ENCODE measurements around the gene HAUS2. TPM values are rescaled to one million over a fixed set of nuclear protein-coding genes. Genes with fewer than 3 reads are reported as not detected.

HAUS2 gene
- total RNA-seq, 1 donor from 2014 or later = 48.0 TPM

DNA sequence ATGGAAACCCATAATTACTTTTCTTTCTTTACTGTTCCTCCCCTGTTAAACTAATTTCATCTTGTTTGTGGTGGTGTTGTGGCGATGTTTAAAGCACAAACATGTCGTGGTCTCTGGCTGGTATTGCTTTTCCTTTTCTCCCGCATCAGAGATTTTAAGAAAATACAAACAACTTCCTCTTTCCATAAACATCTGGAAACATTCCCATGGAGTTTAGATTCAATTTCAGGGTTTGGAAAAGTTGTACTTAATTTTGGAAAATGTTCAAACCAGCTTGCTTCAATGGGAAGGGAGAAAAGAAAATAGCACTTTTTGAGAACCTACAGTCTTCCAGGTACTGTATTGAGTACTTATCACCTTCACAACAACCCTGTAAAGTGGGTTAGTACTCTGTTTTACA lies 57.2 kb downstream of the HAUS2 start:
- DNase-seq = no peak
- Mint-ChIP-seq H3K4me1 (peaks cover 47% of the 10 kb centered on the region), H3K4me3 (peak overlapping the region; percentile 55), H3K27ac (peak overlapping the region; percentile 90), H3K9me3 (no peaks in the 10 kb centered on the region), H3K27me3 (no peaks in the 10 kb centered on the region), H3K36me3 (ENCODE audit: low read depth) (peaks cover 13% of the 10 kb centered on the region)
- intact Hi-C loops (cut with micrococcal nuclease) = loop anchor here (1.0 kb wide), 1 partner anchor 30 kb away; the partner anchor contains the start of gene STARD9

DNA sequence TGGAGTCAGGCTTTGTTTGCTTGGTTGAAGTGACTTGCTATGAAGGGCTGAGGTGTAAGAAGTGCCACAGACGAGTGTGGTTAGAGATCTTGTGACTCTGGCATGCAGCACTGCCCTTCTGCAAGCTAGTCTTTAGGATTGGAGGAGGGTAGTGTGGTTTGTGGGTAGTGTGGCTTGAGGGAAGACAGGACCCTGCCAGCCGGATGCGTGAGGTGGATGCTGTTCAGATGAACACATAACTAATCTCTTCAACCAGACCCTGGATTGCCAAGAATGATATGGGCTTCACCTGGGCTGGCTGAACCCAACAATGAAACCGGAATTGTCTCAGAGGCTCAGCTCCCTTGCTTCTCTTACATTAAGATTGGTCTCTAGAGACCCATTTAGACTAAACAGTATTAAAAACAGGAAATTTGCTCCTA lies 59.5 kb downstream of the HAUS2 start:
- Mint-ChIP-seq H3K27ac (peak overlapping the region; percentile 82), H3K27me3 (no peaks in the 10 kb centered on the region), H3K4me1 (peaks cover 45% of the 10 kb centered on the region), H3K9me3 (no peaks in the 10 kb centered on the region), H3K4me3 (peak overlapping the region; percentile 73), H3K36me3 (ENCODE audit: low read depth) (peaks cover 8% of the 10 kb centered on the region)
- intact Hi-C loops (cut with micrococcal nuclease) = no loop called here
- peak; percentile 90 for DNase-seq

- DNase-seq = peak; percentile 64
- H3K4me3 Mint-ChIP-seq = peak overlapping the region; percentile 73
- peaks cover 5% of the 10 kb centered on the region for H3K36me3 Mint-ChIP-seq (ENCODE audit: low read depth)
- intact Hi-C loops (cut with micrococcal nuclease) = no loop called here
- H3K27ac Mint-ChIP-seq = peak overlapping the region; percentile 81
- H3K9me3 Mint-ChIP-seq = no peaks in the 10 kb centered on the region
- H3K4me1 Mint-ChIP-seq = peaks cover 43% of the 10 kb centered on the region
- no peaks in the 10 kb centered on the region for H3K27me3 Mint-ChIP-seq
Observed at GRCh38 chr15:42608752-42609488, 60.3 kb downstream of the HAUS2 start.

DNA sequence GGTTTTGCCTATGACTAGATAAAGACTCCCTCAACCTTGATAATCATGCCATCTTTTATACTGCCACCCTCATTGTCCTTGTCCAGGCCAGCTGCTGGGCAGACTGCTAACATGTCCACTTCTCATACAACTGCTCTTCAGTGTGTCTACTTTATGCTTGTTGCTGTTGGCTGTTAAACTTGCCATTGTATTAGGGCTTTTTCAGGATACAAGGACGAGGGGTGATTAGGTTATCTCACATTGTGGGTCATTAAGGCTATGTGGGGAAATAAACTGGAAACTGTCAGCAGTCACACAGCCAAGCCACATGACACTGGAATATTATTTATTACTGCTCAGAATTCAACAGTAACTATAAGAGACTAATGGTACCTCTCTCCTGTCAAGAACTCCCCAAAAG lies 62.9 kb downstream of the HAUS2 start:
- H3K4me1 Mint-ChIP-seq = peaks cover 22% of the 10 kb centered on the region
- DNase-seq = no peak
- H3K36me3 Mint-ChIP-seq (ENCODE audit: low read depth) = peaks cover 3% of the 10 kb centered on the region
- H3K27me3 Mint-ChIP-seq = no peaks in the 10 kb centered on the region
- no peak overlapping the region for H3K4me3 Mint-ChIP-seq
- no peaks in the 10 kb centered on the region for H3K9me3 Mint-ChIP-seq
- no peak overlapping the region for H3K27ac Mint-ChIP-seq
- intact Hi-C loops (cut with micrococcal nuclease) = no loop called here

GRCh38 chr15:42612367-42612912 lies 63.8 kb downstream of the HAUS2 start:
- Mint-ChIP-seq H3K4me3 (no peak overlapping the region), H3K36me3 (ENCODE audit: low read depth) (peaks cover 3% of the 10 kb centered on the region), H3K9me3 (no peaks in the 10 kb centered on the region), H3K4me1 (peaks cover 20% of the 10 kb centered on the region), H3K27me3 (no peaks in the 10 kb centered on the region), H3K27ac (no peak overlapping the region)
- intact Hi-C loops (cut with micrococcal nuclease) = no loop called here
- DNase-seq = no peak

GRCh38 chr15:42616107-42616506 lies 67.5 kb downstream of the HAUS2 start:
- intact Hi-C loops (cut with micrococcal nuclease) = no loop called here
- Mint-ChIP-seq H3K27me3 (no peaks in the 10 kb centered on the region), H3K4me1 (peaks cover 4% of the 10 kb centered on the region), H3K27ac (no peak overlapping the region), H3K9me3 (no peaks in the 10 kb centered on the region), H3K36me3 (ENCODE audit: low read depth) (peaks cover 4% of the 10 kb centered on the region), H3K4me3 (no peak overlapping the region)
- DNase-seq = no peak

Other genes with a start within 250 kb of the HAUS2 start
- 1.3 and 2.3 TPM in 2 replicates for gene CAPN3, start 189.3 kb upstream of the HAUS2 start, total RNA-seq
- 62.1 and 66.3 TPM in 2 replicates for gene ZNF106, start 57.7 kb upstream of the HAUS2 start, total RNA-seq
- 74.0 and 84.5 TPM in 2 replicates for gene SNAP23, start 53.2 kb upstream of the HAUS2 start, total RNA-seq
- gene LRRC57, start within 50 bp of the HAUS2 start, total RNA-seq = 19.0 and 21.1 TPM in 2 replicates
- gene STARD9, start 26.8 kb downstream of the HAUS2 start, total RNA-seq = 7.2 and 8.8 TPM in 2 replicates
- 22.9 and 29.7 TPM in 2 replicates for gene CDAN1, start 188.3 kb downstream of the HAUS2 start, total RNA-seq